HCT116 (cell line): Measurements from ENCODE around the gene SLC7A10. TPM values are rescaled to one million over a fixed set of nuclear protein-coding genes. Genes with fewer than 3 reads are reported as not detected.

Experiments used
- ATAC-seq: fragments of 200-7000 bp; cut with Tn5 transposase; 2 replicates; pipeline ENCODE4 v1.9.1; 2020; ENCODE audit warnings: mild to moderate bottlenecking, moderate library complexity
- BruUV-seq: library from RNA; stranded (reverse); fragments of 400-500 nt; replicated peaks from 2 replicates; lab custom pipeline; 2021; lab: Mats Ljungman, UMichigan
- CTCF ChIA-PET: fragments of 300-600 bp; sonication (Branson Sonifier 250); formaldehyde crosslinking; loops from one replicate; lab custom pipeline; 2021; ENCODE audit warnings: antibody characterized with exemption; lab: Charles Lee
- POLR2A ChIA-PET: fragments of 300-600, 350-600 bp; sonication (Branson Sonifier 250); formaldehyde crosslinking; loops from one replicate; lab custom pipeline; 2021; ENCODE audit warnings: antibody characterized with exemption; lab: Charles Lee
- RAD21 ChIA-PET, 2 experiments: fragments of 300-600 bp; sonication (Branson Sonifier 250); formaldehyde crosslinking; loops; one replicate each; lab custom pipeline; 2023; ENCODE audit warnings: low total read pairs in 2 of 2; ENCODE audit not compliant: uncharacterized antibody in 2 of 2, unreplicated experiment in 2 of 2, low non-redundant PET in 1 of 2; lab: Charles Lee
- DNase-seq: peaks from one replicate; pipeline ENCODE4 v3.0.0-alpha.2; 2010; ENCODE audit warnings: low read depth, low spot score
- H2AFZ ChIP-seq: fragments of 200-600 bp; shearing (Covaris generic), sonication (generic); 2 replicates; pipeline ENCODE4 v1.6.1; 2017; ENCODE audit warnings: low read depth, mixed run types, mixed read lengths, antibody characterized with exemption, low read length; ENCODE audit not compliant: poor library complexity, severe bottlenecking
- H3K27ac ChIP-seq: 2 replicates; pipeline ENCODE4 v1.5.1; 2012; ENCODE audit warnings: low read depth, low read length
- H3K27me3 ChIP-seq: fragments of 200-600 bp; sonication (generic); 2 replicates; pipeline ENCODE4 v1.6.1; 2016; ENCODE audit warnings: mixed run types, low read length, mixed read lengths; ENCODE audit not compliant: insufficient read depth
- H3K36me3 ChIP-seq, 2 experiments: fragments of 200-500 bp in 1 of 2; fragments of 200-600 bp in 1 of 2; sonication (Bioruptor generic) in 1 of 2; sonication (generic) in 1 of 2; 2 replicates each; pipeline versions ENCODE4 v1.5.1 to v1.6.1; 2014 to 2016; ENCODE audit warnings: low read length in 2 of 2, inconsistent platforms in 1 of 2, mixed read lengths in 1 of 2, mixed run types in 1 of 2; ENCODE audit not compliant: insufficient read depth in 2 of 2, control insufficient read depth in 1 of 2
- H3K4me1 ChIP-seq, 2 experiments: fragments of 200-600 bp in 1 of 2; sonication (generic) in 1 of 2; 2 replicates each; pipeline versions ENCODE4 v1.5.1 to v1.6.1; 2012 to 2017; ENCODE audit warnings: low read length in 2 of 2, inconsistent platforms in 1 of 2, mild to moderate bottlenecking in 1 of 2, mixed read lengths in 1 of 2, mixed run types in 1 of 2, moderate library complexity in 1 of 2; ENCODE audit not compliant: insufficient read depth in 2 of 2, control insufficient read depth in 1 of 2
- H3K4me2 ChIP-seq: fragments of 200-600 bp; sonication (generic); 2 replicates; pipeline ENCODE4 v1.6.1; 2017; ENCODE audit warnings: mixed run types, low read length, mixed read lengths
- H3K4me3 ChIP-seq, 2 experiments: fragments of 200-600 bp in 1 of 2; sonication (generic) in 1 of 2; replicated peaks in 1 of 2; 2 replicates each; pipeline ENCODE4 v1.5.1; 2011 to 2016; ENCODE audit warnings: low read length in 2 of 2, control low read depth in 1 of 2, low read depth in 1 of 2, mild to moderate bottlenecking in 1 of 2, mixed read lengths in 1 of 2, mixed run types in 1 of 2
- H3K79me2 ChIP-seq: fragments of 200-600 bp; sonication (generic); 2 replicates; pipeline ENCODE4 v1.6.1; 2017; ENCODE audit warnings: mild to moderate bottlenecking, mixed run types, low read length, moderate library complexity, mixed read lengths; ENCODE audit not compliant: insufficient read depth
- H3K9ac ChIP-seq: fragments of 200-600 bp; sonication (generic); 2 replicates; pipeline ENCODE4 v1.6.1; 2016; ENCODE audit warnings: low read length, mixed read lengths
- H3K9me2 ChIP-seq: fragments of 200-600 bp; sonication (generic), shearing (Covaris generic); 2 replicates; pipeline ENCODE4 v1.6.1; 2017; ENCODE audit warnings: mixed run types, mild to moderate bottlenecking, moderate library complexity; ENCODE audit not compliant: insufficient read depth
- H3K9me3 ChIP-seq, 2 experiments: fragments of 200-500 bp in 1 of 2; fragments of 200-600 bp in 1 of 2; sonication (Bioruptor generic) in 1 of 2; sonication (generic) in 1 of 2; 2 replicates each; pipeline ENCODE4 v1.6.1; 2014 to 2017; ENCODE audit warnings: low read length in 2 of 2, mixed read lengths in 2 of 2, inconsistent platforms in 1 of 2, low read depth in 1 of 2, mild to moderate bottlenecking in 1 of 2, mixed run types in 1 of 2, moderate library complexity in 1 of 2; ENCODE audit not compliant: control insufficient read depth in 1 of 2, insufficient read depth in 1 of 2
- H4K20me1 ChIP-seq: fragments of 200-600 bp; sonication (generic), shearing (Covaris generic); 2 replicates; pipeline ENCODE4 v1.6.1; 2017; ENCODE audit warnings: mixed run types, mild to moderate bottlenecking, moderate library complexity; ENCODE audit not compliant: insufficient read depth
- CBX3 ChIP-seq: IDR thresholded peaks from 2 replicates; pipeline ENCODE4 v1.6.1; 2012; ENCODE audit warnings: low read depth
- CEBPB ChIP-seq: IDR thresholded peaks from 2 replicates; pipeline ENCODE4 v1.6.1; 2012; ENCODE audit warnings: low read depth
- EGR1 ChIP-seq: IDR thresholded peaks from 2 replicates; pipeline ENCODE4 v1.6.1; 2012; ENCODE audit warnings: low read depth
- ELF1 ChIP-seq: IDR thresholded peaks from 2 replicates; pipeline ENCODE4 v1.6.1; 2012; ENCODE audit warnings: low read depth, borderline replicate concordance
- EZH2 ChIP-seq: fragments of 200-600 bp; sonication (generic); IDR thresholded peaks from 2 replicates; pipeline ENCODE4 v1.6.1; 2017; ENCODE audit warnings: antibody characterized with exemption, mixed run types
- EZH2phosphoT487 ChIP-seq: fragments of 200-600 bp; IDR thresholded peaks from 2 replicates; pipeline ENCODE4 v1.6.1; 2018; ENCODE audit warnings: antibody characterized with exemption, borderline replicate concordance
- POLR2A ChIP-seq: IDR thresholded peaks from 2 replicates; pipeline ENCODE4 v1.7.0; 2011; ENCODE audit warnings: borderline replicate concordance; ENCODE audit not compliant: insufficient read depth, insufficient read length; ENCODE audit errors: extremely low read depth
- POLR2AphosphoS5 ChIP-seq: IDR thresholded peaks from 2 replicates; pipeline ENCODE4 v1.6.1; 2011; ENCODE audit warnings: mild to moderate bottlenecking, low read depth, low read length, moderate library complexity
- RAD21 ChIP-seq: IDR thresholded peaks from 2 replicates; pipeline ENCODE4 v1.6.1; 2012; ENCODE audit warnings: low read depth, mild to moderate bottlenecking
- SP1 ChIP-seq: IDR thresholded peaks from 2 replicates; pipeline ENCODE4 v1.6.1; 2012; ENCODE audit warnings: low read depth
- TCF7L2 ChIP-seq: IDR thresholded peaks from 2 replicates; pipeline ENCODE4 v1.7.0; 2011; ENCODE audit warnings: borderline replicate concordance, inconsistent platforms; ENCODE audit not compliant: insufficient read depth, insufficient read length; ENCODE audit errors: extremely low read depth
- YY1 ChIP-seq: IDR thresholded peaks from 2 replicates; pipeline ENCODE4 v1.6.1; 2011; ENCODE audit warnings: low read length, low read depth, moderate library complexity, mild to moderate bottlenecking; ENCODE audit not compliant: insufficient replicate concordance; ENCODE audit errors: extremely low read depth
- ZNF274 ChIP-seq: fragments of 200-500 bp; sonication (Bioruptor generic); IDR thresholded peaks from 2 replicates; pipeline ENCODE4 v1.6.1; 2014; ENCODE audit warnings: mild to moderate bottlenecking, low read depth, low read length, inconsistent platforms
- intact Hi-C: fragments of 100-400 bp; cut with micrococcal nuclease; formaldehyde crosslinking; loops from 2 replicates; pipeline ENCODE4 v1.10.0; 2022
- total RNA-seq: library from RNA; stranded (reverse); gene quantifications from one replicate; pipeline ENCODE4 v1.2.1, GENCODE V29; 2021; ENCODE audit not compliant: unreplicated experiment
- TF ChIP-seq, protein P1 (sequence below), 3 experiments: fragments of 200-600 bp in 1 of 3; sonication (generic) in 1 of 3; IDR thresholded peaks in 2 of 3; conservative IDR thresholded peaks in 1 of 3; 2 replicates each; pipeline ENCODE4 v1.5.1; 2012 to 2017; ENCODE audit warnings: low read depth in 2 of 3, low read length in 2 of 3, antibody characterized with exemption in 1 of 3, borderline replicate concordance in 1 of 3, control low read depth in 1 of 3, mild to moderate bottlenecking in 1 of 3, mixed read lengths in 1 of 3, mixed run types in 1 of 3, moderate library complexity in 1 of 3; ENCODE audit not compliant: insufficient read depth in 1 of 3
- TF ChIP-seq, protein P2 (sequence below): IDR thresholded peaks from 2 replicates; pipeline ENCODE4 v1.6.1; 2012

SLC7A10 gene
- total RNA-seq, 1 experiment from 2014 or later, result 0.25 TPM

DNA sequence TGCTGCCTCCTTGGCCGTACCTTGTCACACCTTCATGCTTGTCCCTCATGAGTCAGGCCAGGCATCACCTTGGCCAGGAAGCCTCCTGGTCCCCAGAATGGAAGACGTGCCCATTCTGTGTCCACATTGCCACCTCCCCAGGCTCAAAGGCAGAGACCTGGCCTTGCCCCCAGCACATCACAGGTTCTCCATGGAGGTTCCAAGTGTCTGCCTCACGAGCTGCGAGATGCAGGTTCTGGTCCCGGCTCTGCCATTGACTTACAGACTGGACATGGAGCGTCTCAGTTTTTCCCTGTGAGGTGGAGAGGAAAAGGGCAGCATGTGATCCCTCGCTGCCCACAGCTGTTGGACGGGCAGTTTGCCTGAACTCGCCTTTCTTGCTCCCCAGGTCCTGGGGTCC lies 9.1 kb upstream of the SLC7A10 start:
- Histone ChIP-seq H3K4me1 (peaks cover 0 to 3% of the 10 kb centered on the region in 2 experiments; a peak in 1 of 4 replicates), H3K9me2 (no peaks in the 10 kb centered on the region), H3K4me2 (peak overlapping the region; percentile 24; the same call in 1 of the 2 replicates), H3K79me2 (no peaks in the 10 kb centered on the region), H3K27ac (no peak overlapping the region), H3K36me3 (no peaks in the 10 kb centered on the region), H3K27me3 (no peaks in the 10 kb centered on the region), H3K4me3 (no peak overlapping the region)
- intact Hi-C loops, result loop anchor here (1.0 kb wide), 1 partner anchor 173 kb away; no protein-coding TSS in a partner anchor
- no TSS peak for BruUV-seq
- ATAC-seq, result no peak
- ChIA-PET CTCF (interaction anchor here (0.9 to 3.1 kb wide), 7 partner anchors 11 to 543 kb away, joined by 3 to 20 read pairs (median 8); no protein-coding TSS in a partner anchor), RAD21 (interaction anchor here (1.0 to 2.5 kb wide), 3 partner anchors 172 to 181 kb away, joined by 4 to 8 read pairs (median 4); no protein-coding TSS in a partner anchor)
- no peak for DNase-seq
- TF ChIP-seq EGR1 (no peak), ELF1 (no peak), CEBPB (no peak), EZH2 (no peak)
- TF ChIP-seq, all 23 proteins: peak for 0
- H2AFZ ChIP-seq, result no peak overlapping the region
- no peaks in the 10 kb centered on the region for H4K20me1 ChIP-seq
- H3K9me3 ChIP-seq, result no peaks in the 10 kb centered on the region; a peak in 1 of 4 replicates
- POLR2A ChIA-PET, result no interaction called here
- no peak overlapping the region for H3K9ac ChIP-seq

GRCh38 chr19:33234092-33234491 lies 8.4 kb upstream of the SLC7A10 start:
- no peak overlapping the region for H3K4me2 ChIP-seq
- TF ChIP-seq ELF1 (no peak), ZNF274 (no peak), RAD21 (no peak), EZH2phosphoT487 (no peak), POLR2A (no peak), EGR1 (no peak), CBX3 (no peak), SP1 (no peak), YY1 (no peak), POLR2AphosphoS5 (no peak), TCF7L2 (no peak)
- TF ChIP-seq, protein P1, sequence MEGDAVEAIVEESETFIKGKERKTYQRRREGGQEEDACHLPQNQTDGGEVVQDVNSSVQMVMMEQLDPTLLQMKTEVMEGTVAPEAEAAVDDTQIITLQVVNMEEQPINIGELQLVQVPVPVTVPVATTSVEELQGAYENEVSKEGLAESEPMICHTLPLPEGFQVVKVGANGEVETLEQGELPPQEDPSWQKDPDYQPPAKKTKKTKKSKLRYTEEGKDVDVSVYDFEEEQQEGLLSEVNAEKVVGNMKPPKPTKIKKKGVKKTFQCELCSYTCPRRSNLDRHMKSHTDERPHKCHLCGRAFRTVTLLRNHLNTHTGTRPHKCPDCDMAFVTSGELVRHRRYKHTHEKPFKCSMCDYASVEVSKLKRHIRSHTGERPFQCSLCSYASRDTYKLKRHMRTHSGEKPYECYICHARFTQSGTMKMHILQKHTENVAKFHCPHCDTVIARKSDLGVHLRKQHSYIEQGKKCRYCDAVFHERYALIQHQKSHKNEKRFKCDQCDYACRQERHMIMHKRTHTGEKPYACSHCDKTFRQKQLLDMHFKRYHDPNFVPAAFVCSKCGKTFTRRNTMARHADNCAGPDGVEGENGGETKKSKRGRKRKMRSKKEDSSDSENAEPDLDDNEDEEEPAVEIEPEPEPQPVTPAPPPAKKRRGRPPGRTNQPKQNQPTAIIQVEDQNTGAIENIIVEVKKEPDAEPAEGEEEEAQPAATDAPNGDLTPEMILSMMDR (IDR thresholded peaks at IDR 0.05 in 2 of 3, conservative IDR thresholded peaks at IDR 0.05 in 1 of 3; ENCODE audit: borderline replicate concordance in 1 of 3, insufficient read depth in 1 of 3, low read depth in 2 of 3, low read length in 2 of 3), result no peak
- TF ChIP-seq, protein P2, sequence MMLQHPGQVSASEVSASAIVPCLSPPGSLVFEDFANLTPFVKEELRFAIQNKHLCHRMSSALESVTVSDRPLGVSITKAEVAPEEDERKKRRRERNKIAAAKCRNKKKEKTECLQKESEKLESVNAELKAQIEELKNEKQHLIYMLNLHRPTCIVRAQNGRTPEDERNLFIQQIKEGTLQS, result no peak
- TF ChIP-seq, all 23 proteins: peak for 0
- no peak for DNase-seq
- no peaks in the 10 kb centered on the region for H3K79me2 ChIP-seq
- CTCF ChIA-PET, result interaction anchor here (3.1 kb wide), 1 partner anchor 172 kb away, joined by 20 read pairs; no protein-coding TSS in a partner anchor
- RAD21 ChIA-PET, result no interaction called here
- no peak overlapping the region for H3K4me3 ChIP-seq
- no peak overlapping the region for H2AFZ ChIP-seq
- no peaks in the 10 kb centered on the region for H3K36me3 ChIP-seq
- H3K9ac ChIP-seq, result no peak overlapping the region
- H3K27ac ChIP-seq, result no peak overlapping the region
- no TSS peak for BruUV-seq
- peaks cover 0 to 3% of the 10 kb centered on the region in 2 experiments; a peak in 1 of 4 replicates for H3K4me1 ChIP-seq
- POLR2A ChIA-PET, result no interaction called here
- no peak for ATAC-seq
- H3K9me3 ChIP-seq, result no peaks in the 10 kb centered on the region; a peak in 1 of 4 replicates
- H3K27me3 ChIP-seq, result no peaks in the 10 kb centered on the region
- intact Hi-C loops, result no loop called here
- no peaks in the 10 kb centered on the region for H4K20me1 ChIP-seq
- no peaks in the 10 kb centered on the region for H3K9me2 ChIP-seq
